Neural progenitor cell (in vitro differentiated cells): ENCODE results near the gene YDJC.

Experiments
- CTCF ChIP-seq: fragments of 200-600 bp; sonication (generic); IDR thresholded peaks from 2 replicates; pipeline ENCODE4 v1.5.1; 2017; ENCODE audit warnings: antibody characterized with exemption, mild to moderate bottlenecking
- EZH2 ChIP-seq: fragments of 200-600 bp; sonication (generic); IDR thresholded peaks from 2 replicates; pipeline ENCODE4 v1.6.1; 2017; ENCODE audit warnings: antibody characterized with exemption, mild to moderate bottlenecking, moderate library complexity
- EZH2phosphoT487 ChIP-seq: fragments of 200-600 bp; sonication (generic); IDR thresholded peaks from 2 replicates; pipeline ENCODE4 v1.6.1; 2017; ENCODE audit warnings: antibody characterized with exemption

GRCh38 chr22:21603973-21604372, 25.8 kb downstream of the YDJC start:
- TF ChIP-seq CTCF, result no peak
- no peak for TF ChIP-seq EZH2
- no peak for TF ChIP-seq EZH2phosphoT487
